DOHH2 (cell line): ENCODE results near the gene SH3RF3.

Experiments
- EZH2phosphoT487 ChIP-seq: fragments of 200-600 bp; sonication (generic); IDR thresholded peaks from 2 replicates; pipeline ENCODE4 v1.6.1; 2017; ENCODE audit warnings: borderline replicate concordance, mild to moderate bottlenecking, antibody characterized with exemption, low read length, moderate library complexity, mixed read lengths
- TF ChIP-seq, protein P1 (sequence below): fragments of 200-600 bp; sonication (generic); IDR thresholded peaks from one replicate; pipeline ENCODE4 v1.5.1; 2014; ENCODE audit warnings: antibody characterized with exemption, mild to moderate bottlenecking, low read depth, low read length; ENCODE audit not compliant: poor library complexity, severe bottlenecking

DNA sequence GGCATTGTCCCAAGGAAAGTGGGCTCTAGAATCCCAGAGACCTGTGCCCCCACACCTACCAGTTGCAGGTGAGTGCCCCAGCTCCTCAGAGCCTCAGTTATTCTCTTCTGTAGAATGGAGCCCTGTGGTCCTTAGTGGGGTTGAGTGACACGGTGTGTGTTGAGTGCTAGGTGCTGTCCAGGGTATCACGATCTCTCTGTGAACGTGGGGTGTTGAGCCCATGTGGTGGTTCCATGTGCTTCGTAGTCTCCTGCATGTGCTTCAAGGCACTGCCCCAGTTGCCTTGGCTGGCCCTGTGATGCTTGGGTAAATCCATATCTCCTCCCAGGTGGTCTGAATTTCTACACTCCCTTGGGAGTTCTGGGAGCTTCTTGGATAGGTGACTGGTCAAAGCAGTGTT, 54.9 kb downstream of the SH3RF3 start:
- TF ChIP-seq, protein P1, sequence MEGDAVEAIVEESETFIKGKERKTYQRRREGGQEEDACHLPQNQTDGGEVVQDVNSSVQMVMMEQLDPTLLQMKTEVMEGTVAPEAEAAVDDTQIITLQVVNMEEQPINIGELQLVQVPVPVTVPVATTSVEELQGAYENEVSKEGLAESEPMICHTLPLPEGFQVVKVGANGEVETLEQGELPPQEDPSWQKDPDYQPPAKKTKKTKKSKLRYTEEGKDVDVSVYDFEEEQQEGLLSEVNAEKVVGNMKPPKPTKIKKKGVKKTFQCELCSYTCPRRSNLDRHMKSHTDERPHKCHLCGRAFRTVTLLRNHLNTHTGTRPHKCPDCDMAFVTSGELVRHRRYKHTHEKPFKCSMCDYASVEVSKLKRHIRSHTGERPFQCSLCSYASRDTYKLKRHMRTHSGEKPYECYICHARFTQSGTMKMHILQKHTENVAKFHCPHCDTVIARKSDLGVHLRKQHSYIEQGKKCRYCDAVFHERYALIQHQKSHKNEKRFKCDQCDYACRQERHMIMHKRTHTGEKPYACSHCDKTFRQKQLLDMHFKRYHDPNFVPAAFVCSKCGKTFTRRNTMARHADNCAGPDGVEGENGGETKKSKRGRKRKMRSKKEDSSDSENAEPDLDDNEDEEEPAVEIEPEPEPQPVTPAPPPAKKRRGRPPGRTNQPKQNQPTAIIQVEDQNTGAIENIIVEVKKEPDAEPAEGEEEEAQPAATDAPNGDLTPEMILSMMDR: no peak
- TF ChIP-seq EZH2phosphoT487: no peak
